T-helper 1 cell treated with Interleukin-12 subunit alpha and Interleukin-12 subunit beta and Interleukin-4 antibody, amounts not matched to agents 30 ng/mL and 1 ng/mL, for 36 hours (primary cell): ENCODE results near the gene TM7SF3. TPM values are rescaled to one million over a fixed set of nuclear protein-coding genes. Genes with fewer than 3 reads are reported as not detected.

Source experiments
- intact Hi-C: fragments of 100-400 bp; cut with micrococcal nuclease; formaldehyde crosslinking; loops from one replicate; pipeline ENCODE4 v1.15.1; 2024
- total RNA-seq: library from RNA; stranded (reverse); gene quantifications from 2 replicates; pipeline ENCODE4 v1.2.3, GENCODE V29; 2022

The TM7SF3 gene
- total RNA-seq, 1 donor from 2014 or later: 54.1 TPM

DNA sequence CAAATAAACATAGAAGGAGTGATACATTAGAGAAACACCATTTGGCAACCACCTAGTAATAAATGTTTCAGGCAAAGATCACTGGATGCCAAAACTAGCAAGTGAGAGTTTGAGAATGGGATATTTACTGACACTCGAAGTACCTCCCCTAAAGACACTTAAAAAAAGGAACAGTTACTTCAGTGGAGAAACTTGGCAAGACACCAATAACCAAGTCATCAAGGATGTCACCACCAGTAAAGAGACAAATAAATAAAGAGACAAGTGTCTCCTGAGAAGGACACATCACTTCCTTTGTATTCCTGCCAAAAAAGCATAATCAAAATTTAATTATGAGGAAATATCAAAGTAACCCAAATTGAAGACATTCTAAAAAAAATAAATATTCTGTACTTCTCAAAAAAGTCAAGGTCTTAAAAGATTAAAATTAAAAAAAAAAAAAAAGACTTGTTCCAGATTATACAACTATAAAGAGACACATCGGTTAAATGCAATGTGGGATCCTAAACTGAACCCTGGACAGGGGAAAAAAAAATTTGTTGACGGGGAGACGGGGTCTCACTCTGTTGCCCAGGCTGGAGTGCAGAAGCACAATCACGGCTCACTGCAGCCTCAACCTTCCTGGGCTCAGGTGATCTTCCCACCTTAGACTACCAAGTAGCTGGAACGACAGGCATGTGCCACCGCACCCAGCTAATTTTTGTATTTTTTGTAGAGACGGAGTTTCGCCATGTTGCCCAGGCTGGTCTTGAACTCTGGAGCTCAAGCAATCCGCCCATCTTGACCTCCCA lies 26.4 kb downstream of the TM7SF3 start:
- intact Hi-C loops: no loop called here

DNA sequence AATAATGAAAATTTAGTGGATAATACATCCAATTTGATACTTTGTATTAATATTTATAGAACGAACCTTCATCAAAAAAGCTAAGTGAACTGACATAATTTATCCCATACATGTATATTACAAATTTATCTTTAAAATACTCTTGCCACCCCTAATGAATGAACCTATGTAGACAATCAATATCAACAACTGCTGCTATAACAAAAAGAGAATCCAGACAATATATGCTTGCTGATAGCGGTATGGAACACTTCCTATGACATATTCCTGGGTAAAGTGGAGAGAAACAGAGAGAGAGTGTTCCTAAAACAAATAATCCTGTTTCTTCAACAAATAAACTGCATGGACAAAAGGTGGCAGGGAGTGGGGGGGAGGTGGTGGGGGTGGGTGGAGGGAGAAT lies 31.3 kb downstream of the TM7SF3 start:
- intact Hi-C loops: no loop called here

GRCh38 chr12:26979733-26980132 lies 34.5 kb downstream of the TM7SF3 start:
- intact Hi-C loops: no loop called here

GRCh38 chr12:26978801-26979200 lies 35.4 kb downstream of the TM7SF3 start:
- intact Hi-C loops: no loop called here

DNA sequence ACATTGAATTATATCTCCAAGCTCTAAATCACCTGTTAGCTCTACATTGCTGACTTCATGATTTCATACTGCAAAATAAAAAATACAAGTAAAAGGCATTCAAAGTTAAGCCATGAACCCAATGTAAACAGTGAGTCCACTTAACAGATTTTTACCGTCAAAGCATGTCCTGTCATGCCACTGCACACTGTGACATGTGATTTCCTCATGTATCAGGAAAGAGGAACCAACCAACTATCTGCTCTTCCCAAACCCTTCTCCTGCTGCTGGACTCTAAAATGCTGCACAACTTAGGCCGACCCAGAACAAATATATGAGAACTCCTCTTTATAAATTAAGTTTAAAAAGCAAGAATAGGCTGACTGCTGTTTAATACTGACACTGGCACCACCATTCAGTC lies 37.5 kb downstream of the TM7SF3 start:
- intact Hi-C loops: no loop called here

DNA sequence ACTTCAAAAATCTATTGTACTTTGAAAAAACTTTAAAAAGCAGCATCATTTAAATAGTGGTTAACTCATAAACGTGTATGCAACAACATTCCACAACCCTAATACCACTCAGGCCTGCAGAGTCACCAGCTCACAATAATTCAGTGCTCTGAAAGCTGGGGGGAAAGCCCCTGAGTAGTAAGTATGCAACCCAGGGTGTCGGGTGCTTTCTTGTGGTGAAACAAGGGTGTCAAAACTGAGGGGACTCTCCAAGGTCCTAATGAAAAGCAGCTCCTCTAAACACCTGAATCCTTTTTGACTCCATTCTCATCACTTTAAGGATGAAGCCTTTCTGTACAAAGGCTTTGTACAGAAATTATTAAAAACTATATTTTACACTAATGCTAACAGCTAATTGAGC lies 42.2 kb downstream of the TM7SF3 start:
- intact Hi-C loops: loop anchor here (1.0 kb wide), 4 partner anchors 34 to 334 kb away; partner anchors contain the start of genes FGFR1OP2 and TM7SF3

- intact Hi-C loops: no loop called here
Measured at GRCh38 chr12:26970136-26970535, 44.0 kb downstream of the TM7SF3 start.

GRCh38 chr12:26966842-26967241 lies 47.3 kb downstream of the TM7SF3 start:
- intact Hi-C loops: no loop called here

GRCh38 chr12:26963413-26963812 lies 50.8 kb downstream of the TM7SF3 start:
- intact Hi-C loops: no loop called here

DNA sequence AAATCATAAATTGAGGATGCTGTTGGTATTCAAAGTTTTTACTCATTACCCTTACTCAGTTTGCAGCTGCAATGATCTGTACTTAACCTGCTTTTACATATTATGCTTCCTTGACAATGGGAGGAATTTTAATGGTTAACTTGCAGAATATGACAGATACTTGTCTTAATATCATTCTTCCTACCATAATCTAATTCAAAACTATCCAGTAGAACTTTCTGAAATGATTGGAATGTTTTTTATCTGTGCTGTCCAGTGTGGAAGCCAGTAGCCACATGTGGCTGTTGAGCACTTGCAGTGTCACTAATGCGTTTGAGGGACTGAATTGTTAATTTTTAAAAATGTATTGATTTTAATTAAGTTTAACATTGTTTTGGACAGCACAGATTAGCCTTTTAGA lies 52.4 kb downstream of the TM7SF3 start:
- intact Hi-C loops: loop anchor here (2.0 kb wide), 1 partner anchor 13 kb away; no protein-coding TSS in a partner anchor

- intact Hi-C loops: loop anchor here (2.0 kb wide), 1 partner anchor 13 kb away; no protein-coding TSS in a partner anchor
Measured at GRCh38 chr12:26961391-26961790, 52.8 kb downstream of the TM7SF3 start.

- intact Hi-C loops: loop anchor here (2.0 kb wide), 1 partner anchor 13 kb away; no protein-coding TSS in a partner anchor
Measured at GRCh38 chr12:26954027-26954426, 60.2 kb downstream of the TM7SF3 start.

DNA sequence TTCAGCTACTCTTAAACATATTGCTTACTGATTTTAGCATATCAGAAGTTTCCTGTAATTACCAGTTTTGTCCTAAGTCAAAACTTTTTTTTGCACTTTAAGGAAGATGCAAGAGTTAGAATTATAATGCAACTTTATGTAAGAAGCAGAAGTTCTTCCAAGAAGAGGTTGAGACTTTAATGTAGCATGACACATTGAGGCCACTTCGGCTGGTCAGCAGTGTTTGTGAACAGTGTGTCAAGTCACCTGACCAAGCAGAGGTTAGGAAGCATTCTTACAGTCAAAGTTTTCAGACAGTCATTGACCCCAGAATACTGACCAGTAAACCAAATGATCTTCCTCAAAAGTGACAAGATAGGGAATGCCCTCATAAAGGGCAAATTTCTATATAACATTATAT lies 60.7 kb downstream of the TM7SF3 start:
- intact Hi-C loops: no loop called here

DNA sequence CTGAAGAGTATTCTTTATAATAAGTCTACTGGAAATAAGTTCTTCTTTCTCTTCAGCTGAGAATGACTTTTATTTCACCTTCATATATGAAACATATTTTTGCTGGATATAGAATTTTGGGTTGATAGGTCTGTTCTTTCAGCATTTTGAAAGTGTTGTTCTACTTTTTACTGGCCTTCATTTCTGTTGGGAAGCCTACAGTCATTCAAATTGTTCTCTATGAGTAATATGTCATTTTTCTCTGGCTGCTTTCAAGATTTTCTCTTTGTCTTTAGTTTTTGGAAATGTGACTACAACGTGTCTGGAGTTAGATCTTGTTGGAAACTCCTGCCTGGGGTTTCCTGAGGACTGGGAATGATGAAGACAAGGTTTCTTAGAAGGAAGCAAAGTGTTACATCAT lies 65.9 kb downstream of the TM7SF3 start:
- intact Hi-C loops: no loop called here

- intact Hi-C loops: loop anchor here (2.0 kb wide), 2 partner anchors 14 to 392 kb away; partner anchors contain the start of gene BMAL2
Measured at GRCh38 chr12:26941215-26941594, 73.0 kb downstream of the TM7SF3 start.

DNA sequence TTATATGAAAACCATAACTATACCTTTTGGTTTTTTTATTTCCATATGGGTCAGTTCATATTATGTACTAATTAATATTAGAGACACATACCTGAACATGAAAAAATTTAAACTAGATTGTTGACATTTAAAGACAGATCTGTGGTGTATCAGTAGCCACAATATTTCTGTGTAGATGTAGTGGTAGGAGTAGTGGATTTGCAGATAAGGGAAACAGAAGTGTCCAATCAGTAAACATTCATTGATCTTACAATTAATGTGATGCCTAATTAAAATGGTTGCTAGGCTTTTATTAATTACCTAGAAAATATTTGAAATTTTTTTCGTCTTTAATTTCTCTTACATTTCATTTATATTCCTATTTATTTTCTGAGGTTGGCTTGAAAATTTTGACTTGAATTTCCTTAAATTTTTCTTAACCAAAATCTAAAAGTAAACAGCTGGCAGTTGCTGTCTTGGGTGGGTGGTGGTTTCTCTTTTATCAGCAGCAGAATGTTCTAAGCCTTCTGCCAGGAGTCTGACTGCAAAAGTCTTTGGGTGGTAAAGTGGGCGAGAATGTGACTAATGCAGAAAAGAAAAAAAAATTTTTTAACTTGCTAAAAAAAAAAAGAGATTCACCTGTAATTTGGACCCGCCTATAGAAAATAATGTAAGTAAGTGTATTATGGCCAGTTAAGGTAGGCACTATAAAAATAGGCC lies 73.5 kb downstream of the TM7SF3 start:
- intact Hi-C loops: loop anchor here (2.0 kb wide), 2 partner anchors 14 to 392 kb away; partner anchors contain the start of gene BMAL2

GRCh38 chr12:26939953-26940352 lies 74.2 kb downstream of the TM7SF3 start:
- intact Hi-C loops: loop anchor here (2.0 to 5.0 kb wide), 8 partner anchors 15 to 1888 kb away; partner anchors contain the start of genes BMAL2, KLHL42, MANSC4 and PPFIBP1

DNA sequence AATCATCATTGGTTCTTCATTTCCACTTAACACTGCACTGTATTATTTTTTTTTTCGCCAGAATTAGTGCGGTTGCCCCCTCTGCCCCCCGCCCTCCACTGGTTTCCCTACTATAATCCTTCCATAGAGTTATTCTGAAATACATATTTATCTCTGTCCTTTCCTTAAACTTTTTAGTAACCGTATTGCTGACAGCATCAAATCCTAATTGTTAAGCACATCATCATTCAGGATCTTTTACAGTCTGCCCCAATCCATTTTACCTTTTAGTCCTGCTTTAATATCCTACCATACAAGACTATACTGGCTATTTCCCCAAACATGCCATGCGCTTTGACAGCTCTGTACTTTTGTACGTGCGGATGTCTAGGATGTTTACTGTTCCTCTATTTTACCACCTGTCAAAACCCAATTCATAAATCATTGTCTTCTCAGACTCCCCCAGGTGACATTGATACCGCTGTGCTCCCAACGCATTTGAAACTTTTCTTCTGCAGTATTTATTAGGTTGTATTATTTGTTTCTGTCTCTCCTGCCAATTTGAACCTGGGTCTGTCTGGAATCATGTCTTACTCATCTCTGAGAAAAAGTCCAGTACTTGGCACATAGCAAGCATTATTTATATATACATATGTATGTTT lies 74.9 kb downstream of the TM7SF3 start:
- intact Hi-C loops: loop anchor here (2.0 to 5.0 kb wide), 6 partner anchors 87 to 1887 kb away; partner anchors contain the start of genes KLHL42, MANSC4 and PPFIBP1

- intact Hi-C loops: loop anchor here (1.0 to 5.0 kb wide), 11 partner anchors 34 to 1886 kb away; partner anchors contain the start of genes ITPR2, KLHL42, MANSC4 and MED21
Measured at GRCh38 chr12:26938701-26939062, 75.5 kb downstream of the TM7SF3 start.

- intact Hi-C loops: loop anchor here (1.0 to 5.0 kb wide), 13 partner anchors 34 to 1886 kb away; partner anchors contain the start of genes ITPR2, KLHL42, MANSC4 and MED21
Measured at GRCh38 chr12:26937863-26938700, 76.1 kb downstream of the TM7SF3 start, which contains the start of the genes FGFR1OP2 and INTS13. TSS of gene FGFR1OP2 (plus strand) at chr12:26938470. CDS start at chr12:26954159, 15,689 bp downstream. TSS of gene INTS13 (minus strand) at chr12:26937981. CDS start at chr12:26936803, 1,178 bp downstream.
